ENCODE data around the gene RSRC1.

RSRC1 gene

DNA sequence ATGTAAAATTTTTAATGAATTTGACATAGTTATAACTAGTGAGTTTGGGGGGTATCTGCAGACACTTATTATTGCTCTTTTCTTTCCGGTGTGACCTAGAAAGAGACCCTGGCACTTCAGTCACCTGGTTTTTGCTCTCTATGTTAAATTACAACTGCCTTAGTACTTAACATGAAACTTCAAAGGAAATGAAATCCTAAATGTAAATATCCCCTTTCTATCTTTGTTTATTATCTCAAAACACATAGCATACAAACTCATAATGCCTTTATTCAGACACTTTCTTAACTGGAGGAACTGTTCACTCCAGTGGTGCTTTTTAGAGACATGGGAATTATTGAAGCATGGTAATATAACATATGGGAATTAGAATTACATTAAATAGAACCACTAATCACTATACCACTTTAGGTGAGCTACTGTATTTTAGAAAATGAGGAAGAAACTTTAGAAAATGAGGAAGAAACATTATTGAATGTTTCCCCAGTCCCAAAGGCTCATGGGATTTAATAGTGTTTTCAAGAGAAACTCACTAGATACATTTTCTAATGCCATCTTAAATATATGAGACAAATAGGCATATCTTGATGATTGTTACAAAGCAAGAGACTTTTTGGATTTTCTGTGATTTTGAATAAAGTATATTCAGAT is 341.6 kb downstream of the RSRC1 start:
- H3K4me2 ChIP-seq: no peak overlapping the region
- H3K4me1 ChIP-seq (ENCODE audit: low read depth, poor library complexity, severe bottlenecking): peaks cover 7% of the 10 kb centered on the region
- no peaks in the 10 kb centered on the region for H4K20me1 ChIP-seq (ENCODE audit: insufficient read depth)
- no peak overlapping the region for H3K4me3 ChIP-seq (IDR thresholded peaks at IDR 0.05; ENCODE audit: insufficient read depth, low read depth, low read length)
- no peaks in the 10 kb centered on the region for H3K36me3 ChIP-seq (ENCODE audit: insufficient read depth)
- H3K9ac ChIP-seq: no peak overlapping the region
- H3K27me3 ChIP-seq (ENCODE audit: insufficient read depth, low read depth): no peaks in the 10 kb centered on the region
- TF ChIP-seq, protein P1, sequence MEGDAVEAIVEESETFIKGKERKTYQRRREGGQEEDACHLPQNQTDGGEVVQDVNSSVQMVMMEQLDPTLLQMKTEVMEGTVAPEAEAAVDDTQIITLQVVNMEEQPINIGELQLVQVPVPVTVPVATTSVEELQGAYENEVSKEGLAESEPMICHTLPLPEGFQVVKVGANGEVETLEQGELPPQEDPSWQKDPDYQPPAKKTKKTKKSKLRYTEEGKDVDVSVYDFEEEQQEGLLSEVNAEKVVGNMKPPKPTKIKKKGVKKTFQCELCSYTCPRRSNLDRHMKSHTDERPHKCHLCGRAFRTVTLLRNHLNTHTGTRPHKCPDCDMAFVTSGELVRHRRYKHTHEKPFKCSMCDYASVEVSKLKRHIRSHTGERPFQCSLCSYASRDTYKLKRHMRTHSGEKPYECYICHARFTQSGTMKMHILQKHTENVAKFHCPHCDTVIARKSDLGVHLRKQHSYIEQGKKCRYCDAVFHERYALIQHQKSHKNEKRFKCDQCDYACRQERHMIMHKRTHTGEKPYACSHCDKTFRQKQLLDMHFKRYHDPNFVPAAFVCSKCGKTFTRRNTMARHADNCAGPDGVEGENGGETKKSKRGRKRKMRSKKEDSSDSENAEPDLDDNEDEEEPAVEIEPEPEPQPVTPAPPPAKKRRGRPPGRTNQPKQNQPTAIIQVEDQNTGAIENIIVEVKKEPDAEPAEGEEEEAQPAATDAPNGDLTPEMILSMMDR (conservative IDR thresholded peaks at IDR 0.05; ENCODE audit: low read depth, low read length): no peak
- no peaks in the 10 kb centered on the region for H3K79me2 ChIP-seq (ENCODE audit: insufficient read depth, low read depth)
- H3K27ac ChIP-seq: no peak overlapping the region
- H2AFZ ChIP-seq (ENCODE audit: low read depth): no peak overlapping the region

DNA sequence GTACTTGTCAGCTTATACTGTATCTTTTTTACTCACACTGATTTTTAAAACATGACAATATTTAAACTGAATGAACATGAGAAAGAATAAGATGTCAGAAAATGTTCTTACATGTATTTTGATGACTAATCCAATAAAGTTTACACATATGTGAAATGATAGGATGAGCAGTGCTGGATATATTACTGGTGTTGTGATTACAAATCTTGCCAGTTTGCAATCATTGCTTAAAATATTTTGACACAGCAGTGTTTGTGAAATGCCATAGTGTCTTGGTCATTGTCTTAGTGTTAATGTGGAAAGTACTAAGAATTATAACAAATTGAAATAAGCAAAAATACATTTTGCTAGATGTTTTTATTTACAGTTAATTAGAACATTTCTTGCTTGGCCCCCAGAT is 342.4 kb downstream of the RSRC1 start:
- TF ChIP-seq, protein P1 (conservative IDR thresholded peaks at IDR 0.05; ENCODE audit: low read depth, low read length): no peak
- no peak overlapping the region for H2AFZ ChIP-seq (ENCODE audit: low read depth)
- peaks cover 7% of the 10 kb centered on the region for H3K4me1 ChIP-seq (ENCODE audit: low read depth, poor library complexity, severe bottlenecking)
- no peaks in the 10 kb centered on the region for H4K20me1 ChIP-seq (ENCODE audit: insufficient read depth)
- H3K27ac ChIP-seq: no peak overlapping the region
- H3K4me2 ChIP-seq: no peak overlapping the region
- H3K4me3 ChIP-seq (IDR thresholded peaks at IDR 0.05; ENCODE audit: insufficient read depth, low read depth, low read length): no peak overlapping the region
- H3K79me2 ChIP-seq (ENCODE audit: insufficient read depth, low read depth): no peaks in the 10 kb centered on the region
- no peak overlapping the region for H3K9ac ChIP-seq
- H3K36me3 ChIP-seq (ENCODE audit: insufficient read depth): no peaks in the 10 kb centered on the region
- H3K27me3 ChIP-seq (ENCODE audit: insufficient read depth, low read depth): no peaks in the 10 kb centered on the region

DNA sequence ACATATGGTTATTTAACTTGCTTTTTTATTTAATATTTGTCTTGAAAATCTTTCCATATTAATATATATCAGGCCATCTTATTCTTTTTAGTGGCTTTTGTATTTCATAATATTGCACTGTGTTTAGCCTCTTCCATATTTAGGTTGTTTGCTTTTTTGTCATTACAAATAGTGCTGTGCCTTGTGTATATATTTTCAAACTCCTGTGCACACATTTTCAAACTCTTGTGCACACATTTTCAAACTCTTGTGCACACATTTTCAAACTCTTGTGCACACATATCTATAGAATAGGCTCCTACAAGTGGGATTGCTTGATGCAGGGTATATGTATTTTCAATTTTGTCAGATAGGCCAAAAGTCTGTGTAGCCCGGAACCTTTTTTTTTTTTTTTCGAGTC is 343.1 kb downstream of the RSRC1 start:
- Histone ChIP-seq H3K27ac (no peak overlapping the region), H3K4me1 (ENCODE audit: low read depth, poor library complexity, severe bottlenecking) (peaks cover 7% of the 10 kb centered on the region), H2AFZ (ENCODE audit: low read depth) (no peak overlapping the region), H3K36me3 (ENCODE audit: insufficient read depth) (no peaks in the 10 kb centered on the region), H3K9ac (no peak overlapping the region), H4K20me1 (ENCODE audit: insufficient read depth) (no peaks in the 10 kb centered on the region), H3K79me2 (ENCODE audit: insufficient read depth, low read depth) (no peaks in the 10 kb centered on the region), H3K4me3 (IDR thresholded peaks at IDR 0.05; ENCODE audit: insufficient read depth, low read depth, low read length) (no peak overlapping the region), H3K4me2 (no peak overlapping the region), H3K27me3 (ENCODE audit: insufficient read depth, low read depth) (no peaks in the 10 kb centered on the region)
- TF ChIP-seq, protein P1 (conservative IDR thresholded peaks at IDR 0.05; ENCODE audit: low read depth, low read length): no peak

DNA sequence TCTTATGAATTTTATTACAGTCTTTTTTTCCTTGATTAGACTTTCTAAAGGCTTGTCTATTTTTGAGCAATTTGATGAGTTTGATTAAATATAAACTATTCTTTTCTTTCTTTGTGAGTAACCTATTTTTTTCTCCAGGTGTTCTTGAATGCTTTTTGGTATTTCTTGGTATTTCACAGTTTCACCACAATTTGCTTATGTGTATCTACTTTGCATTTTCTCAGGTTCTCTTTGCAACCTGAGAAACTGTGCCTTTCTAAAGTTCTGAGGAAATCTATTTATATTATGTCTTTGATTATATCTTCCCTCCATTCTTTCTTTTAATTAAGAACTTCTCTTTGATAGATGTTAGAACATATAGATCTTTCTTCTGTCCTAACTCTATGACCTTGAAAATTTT is 344.0 kb downstream of the RSRC1 start:
- TF ChIP-seq, protein P1 (conservative IDR thresholded peaks at IDR 0.05; ENCODE audit: low read depth, low read length): no peak
- Histone ChIP-seq H3K36me3 (ENCODE audit: insufficient read depth) (no peaks in the 10 kb centered on the region), H2AFZ (ENCODE audit: low read depth) (no peak overlapping the region), H3K4me1 (ENCODE audit: low read depth, poor library complexity, severe bottlenecking) (peaks cover 7% of the 10 kb centered on the region), H4K20me1 (ENCODE audit: insufficient read depth) (no peaks in the 10 kb centered on the region), H3K27ac (no peak overlapping the region), H3K4me2 (no peak overlapping the region), H3K27me3 (ENCODE audit: insufficient read depth, low read depth) (no peaks in the 10 kb centered on the region), H3K79me2 (ENCODE audit: insufficient read depth, low read depth) (no peaks in the 10 kb centered on the region), H3K9ac (no peak overlapping the region), H3K4me3 (IDR thresholded peaks at IDR 0.05; ENCODE audit: insufficient read depth, low read depth, low read length) (no peak overlapping the region)

All from KMS-11 (cell line).